DLD1 (cell line): ENCODE data around the gene CMYA5.
"Not testable (repeated sequence)": the region's sequence is repeated elsewhere in the genome, so short reads cannot be mapped to it uniquely, and the experiment has no call there.

Experiments
- in situ Hi-C: cut with HindIII; loops from 2 replicates; pipeline ENCODE4 v1.10.0; 2017; ENCODE audit warnings: low sequenced_read_pairs

The CMYA5 gene

DNA sequence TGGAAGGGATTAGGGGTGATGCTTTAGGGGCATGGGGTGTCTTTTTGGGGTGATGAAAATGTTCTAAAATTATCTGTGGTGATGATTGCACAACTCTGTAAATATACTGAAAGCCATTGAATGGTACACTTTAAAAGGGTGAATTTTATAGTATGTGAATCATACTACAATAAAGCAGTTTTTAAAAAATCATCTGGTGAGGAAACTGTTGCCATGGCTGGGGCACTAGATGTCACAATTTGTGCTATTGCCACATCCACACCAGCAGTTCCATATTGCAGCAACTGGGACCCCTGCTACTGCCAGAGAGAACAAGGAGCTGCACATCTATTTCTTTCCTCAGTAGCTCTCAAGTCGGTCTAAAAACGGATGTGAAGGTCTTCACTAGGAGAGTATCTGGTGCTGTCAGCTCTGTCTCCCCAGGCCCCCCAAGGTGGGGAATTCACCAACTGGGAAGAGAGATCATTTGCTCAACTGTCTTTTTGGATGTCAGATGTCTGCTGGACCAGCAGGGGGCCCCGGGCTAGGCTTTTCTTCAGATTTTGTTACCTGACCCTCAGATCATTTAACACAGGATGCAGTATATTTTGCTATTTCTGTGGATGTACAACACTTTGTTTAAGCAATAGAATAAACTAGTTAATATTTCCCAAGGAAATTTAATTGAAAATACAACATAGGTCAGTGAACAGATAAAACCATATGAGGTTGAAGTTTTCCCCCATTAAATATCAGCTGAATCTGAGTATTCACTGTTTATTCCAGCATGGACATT is 13.2 kb downstream of the CMYA5 start:
- in situ Hi-C loops: no loop called here

DNA sequence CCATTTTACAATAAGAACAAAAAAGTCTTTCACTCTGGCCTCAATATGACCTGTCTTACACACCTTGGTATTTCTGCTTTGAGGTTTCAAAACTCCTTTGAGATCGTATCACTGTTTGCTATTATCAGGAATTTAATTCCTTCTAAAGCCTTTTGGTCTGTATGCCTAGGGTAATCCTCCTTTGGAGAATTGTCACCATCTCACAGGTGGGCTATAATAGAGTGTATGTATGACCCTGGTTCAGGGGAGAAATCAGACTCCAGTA is 13.7 kb downstream of the CMYA5 start:
- in situ Hi-C loops: no loop called here

DNA sequence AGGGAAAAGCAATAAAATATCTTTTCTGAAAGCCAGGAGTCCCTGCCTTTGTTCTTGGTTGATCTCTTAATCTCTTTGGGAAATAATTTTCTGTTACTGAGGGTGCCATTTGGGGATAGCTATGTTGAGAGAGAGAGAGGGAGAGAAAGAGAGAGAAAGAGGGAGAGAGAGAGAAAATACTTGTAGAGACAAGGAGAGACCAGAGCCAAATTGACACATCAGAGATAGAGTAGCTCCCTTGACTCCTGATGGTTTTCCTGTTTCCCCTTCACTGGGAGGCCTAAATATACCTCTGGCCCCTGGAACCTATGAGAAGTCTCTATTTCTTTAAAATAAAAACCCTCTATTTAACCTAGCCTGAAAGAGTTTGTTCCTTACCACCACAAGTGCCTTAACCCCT is 14.9 kb downstream of the CMYA5 start:
- in situ Hi-C loops: no loop called here

DNA sequence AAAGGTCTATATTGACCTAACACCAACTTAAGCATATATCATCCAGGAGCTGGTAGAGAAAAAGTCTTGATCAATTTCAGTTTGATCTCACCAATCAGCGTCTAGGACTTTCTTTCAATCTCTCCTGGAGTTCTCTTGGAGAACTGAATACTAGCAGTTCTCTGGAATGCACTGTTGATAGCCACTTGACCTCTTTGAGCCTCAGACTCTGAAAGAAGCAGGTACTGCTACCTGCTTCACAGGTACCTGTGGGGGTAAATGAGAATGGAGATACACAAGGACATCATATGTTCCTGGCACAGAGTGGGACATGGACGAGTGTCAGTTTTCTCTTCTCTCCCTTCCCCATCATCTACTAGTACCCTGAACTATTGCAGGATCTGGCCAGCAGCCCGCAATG is 16.0 kb downstream of the CMYA5 start:
- in situ Hi-C loops: no loop called here

DNA sequence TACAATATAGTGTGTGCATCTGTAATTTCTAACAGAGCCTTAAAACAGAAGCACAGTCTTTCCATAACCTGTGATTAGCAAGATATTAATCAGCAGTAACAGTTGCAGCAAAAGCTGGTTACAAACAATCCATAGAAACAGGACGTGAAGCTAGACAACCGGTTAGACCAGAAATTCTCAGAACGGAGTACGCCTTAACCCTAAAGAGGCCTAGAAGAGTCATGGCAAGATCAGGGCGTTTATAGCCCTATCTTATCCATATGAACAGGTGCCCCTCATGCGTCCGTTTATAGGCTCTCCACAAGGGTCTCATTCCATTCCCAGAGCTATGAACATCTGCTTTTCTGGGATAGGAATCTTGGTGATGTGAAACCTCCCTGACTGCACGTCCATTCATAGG is 16.7 kb downstream of the CMYA5 start:
- in situ Hi-C loops: not testable (repeated sequence)

DNA sequence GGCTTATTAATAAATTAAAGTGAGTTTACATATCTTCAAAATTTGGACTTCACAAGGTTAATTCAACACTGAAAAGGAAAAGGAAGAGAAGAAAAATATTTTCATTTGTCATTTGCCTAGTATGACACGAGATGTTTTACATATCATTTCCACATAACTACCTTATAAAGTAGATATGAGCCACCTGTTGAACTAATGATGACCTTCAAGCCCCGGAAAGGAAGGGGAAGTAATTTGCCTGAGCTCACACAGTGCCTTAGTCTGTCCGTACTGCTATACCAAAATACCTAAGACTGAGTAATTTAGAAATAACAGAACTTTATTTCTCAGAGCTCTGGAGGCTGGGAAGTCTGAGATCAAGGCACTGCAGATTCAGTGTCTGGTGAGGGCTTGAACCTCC is 17.9 kb downstream of the CMYA5 start:
- in situ Hi-C loops: no loop called here

DNA sequence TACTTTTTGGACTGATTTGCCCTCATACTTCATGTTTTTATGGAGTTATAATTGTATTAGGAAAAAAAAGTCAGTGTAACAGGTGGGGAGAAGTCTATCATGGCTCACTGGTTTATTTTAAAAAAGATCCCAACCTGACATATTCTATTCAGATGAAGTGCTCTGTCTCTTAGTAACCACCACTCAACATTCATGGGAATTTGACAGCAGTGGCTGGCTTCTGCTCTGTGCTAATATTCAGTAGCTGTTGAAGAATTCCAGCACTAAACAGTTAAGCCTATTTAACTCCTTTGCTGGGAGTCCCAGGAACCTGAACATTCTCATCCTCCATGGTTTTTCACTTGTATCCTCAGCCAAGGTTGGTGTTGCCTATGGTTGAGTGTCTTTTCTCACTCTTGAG is 23.1 kb downstream of the CMYA5 start:
- in situ Hi-C loops: no loop called here

DNA sequence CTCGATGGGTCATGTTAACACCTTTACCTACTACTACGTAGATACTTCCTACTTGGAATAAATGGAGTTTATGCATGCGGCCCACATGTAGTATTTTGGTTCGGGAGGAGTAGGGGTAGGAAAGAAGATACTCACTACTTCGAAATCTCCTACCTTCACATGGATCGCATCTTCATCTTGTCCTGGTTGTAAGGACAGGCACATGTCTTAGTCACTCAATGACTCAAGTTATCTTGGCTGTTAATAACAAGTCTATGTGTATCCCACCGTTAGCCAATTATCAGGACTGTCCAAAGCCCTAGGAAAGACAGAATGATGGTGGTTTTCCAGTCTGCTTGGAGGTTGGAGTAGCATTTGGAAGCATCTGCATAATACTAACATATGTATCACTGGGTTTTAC is 24.1 kb downstream of the CMYA5 start:
- in situ Hi-C loops: no loop called here

DNA sequence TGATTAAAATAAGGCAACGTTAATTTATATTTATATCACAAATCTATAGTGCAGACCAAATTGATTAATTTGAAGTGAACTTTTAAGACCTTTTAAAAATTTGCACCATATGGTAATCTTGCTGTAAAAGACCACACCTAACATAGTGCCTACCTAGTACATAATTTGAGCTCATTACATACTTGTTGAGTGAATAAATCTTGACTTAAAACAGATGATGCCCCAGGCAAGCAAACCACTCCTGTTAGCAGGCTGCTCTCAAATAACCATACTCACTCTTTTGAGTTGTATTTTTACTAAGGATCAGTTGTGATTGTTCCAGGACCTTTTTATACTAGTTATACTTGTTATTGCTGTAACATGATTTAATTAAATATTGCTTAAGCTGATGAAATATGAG is 27.2 kb downstream of the CMYA5 start:
- in situ Hi-C loops: no loop called here

DNA sequence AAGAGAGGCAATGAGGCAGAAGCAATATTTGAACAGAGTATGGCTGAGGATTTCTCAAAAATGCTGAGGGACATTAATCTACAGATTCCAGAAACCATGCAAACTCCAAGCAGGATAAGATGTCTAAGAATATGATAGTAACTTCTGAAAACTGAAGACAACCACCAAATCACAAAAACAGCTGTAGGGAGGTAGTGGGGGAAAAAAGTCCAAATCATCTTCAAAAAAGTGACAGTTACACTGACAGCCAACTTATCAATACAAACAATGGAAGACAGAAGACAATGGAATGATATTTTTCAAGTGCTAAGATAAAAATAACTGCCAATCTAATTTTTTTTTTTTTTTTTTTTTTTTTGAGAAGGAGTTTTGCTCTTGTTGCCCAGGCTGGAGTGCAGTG is 30.5 kb downstream of the CMYA5 start:
- in situ Hi-C loops: no loop called here

DNA sequence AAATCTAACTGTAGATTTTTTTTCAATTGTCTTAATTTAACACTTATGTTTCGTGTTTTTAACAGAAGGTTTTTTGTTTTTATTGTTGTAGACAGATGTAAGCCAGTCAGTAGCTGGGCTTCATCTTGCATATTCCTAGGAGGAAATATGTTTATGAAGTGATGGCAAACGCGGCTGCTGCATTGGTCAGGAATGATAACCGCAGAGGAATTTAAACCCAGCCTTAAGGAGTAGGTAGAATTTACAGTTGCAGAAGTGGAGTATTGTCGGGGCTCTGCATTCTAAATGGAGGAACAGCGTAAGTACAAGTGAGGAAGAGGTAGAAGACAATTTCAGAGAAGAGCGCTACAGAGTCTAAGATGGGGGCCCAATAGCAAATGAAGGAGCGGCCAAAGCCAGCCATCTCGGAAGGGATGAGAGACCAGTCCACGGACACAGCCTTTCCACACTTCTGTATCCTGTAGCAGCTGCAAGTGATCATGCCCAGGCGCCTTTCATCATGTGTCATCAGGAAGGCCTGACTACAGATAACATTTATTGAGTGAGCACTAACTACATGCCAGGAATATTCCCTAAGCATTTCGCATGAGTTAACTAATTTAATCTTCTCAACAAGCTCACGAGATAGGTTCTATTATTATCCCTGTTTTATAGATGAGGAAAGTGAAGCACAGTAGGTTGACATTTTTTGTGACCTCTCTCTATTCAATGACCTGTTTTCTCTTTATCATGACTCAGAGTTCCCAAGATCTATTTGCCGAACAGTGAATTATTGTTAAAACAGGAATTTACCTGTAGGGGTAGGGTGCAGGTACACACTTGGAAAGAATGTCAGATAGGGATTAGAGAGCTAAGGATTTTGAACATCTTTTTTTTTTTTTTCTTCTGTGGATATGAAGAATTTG is 38.1 kb downstream of the CMYA5 start:
- in situ Hi-C loops: no loop called here

DNA sequence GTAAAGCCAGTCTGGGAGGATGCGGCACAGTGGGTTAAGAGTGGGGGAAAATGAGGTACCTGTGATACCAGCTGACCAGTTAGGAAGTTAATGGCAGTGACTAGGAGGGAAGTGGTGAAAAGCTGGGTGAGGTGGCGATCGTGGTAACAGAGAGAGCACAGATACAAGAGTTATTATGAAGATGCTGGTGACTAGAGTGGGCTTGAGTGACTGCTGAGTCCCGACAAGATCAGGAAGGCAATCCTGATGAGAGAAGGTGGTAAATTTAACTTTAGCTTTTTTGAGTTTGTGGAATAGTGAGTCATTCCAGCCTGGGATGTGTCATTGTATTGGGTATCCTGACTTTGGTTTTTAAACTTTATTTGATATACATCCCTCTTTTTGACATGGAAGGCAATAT is 38.8 kb downstream of the CMYA5 start:
- in situ Hi-C loops: no loop called here

DNA sequence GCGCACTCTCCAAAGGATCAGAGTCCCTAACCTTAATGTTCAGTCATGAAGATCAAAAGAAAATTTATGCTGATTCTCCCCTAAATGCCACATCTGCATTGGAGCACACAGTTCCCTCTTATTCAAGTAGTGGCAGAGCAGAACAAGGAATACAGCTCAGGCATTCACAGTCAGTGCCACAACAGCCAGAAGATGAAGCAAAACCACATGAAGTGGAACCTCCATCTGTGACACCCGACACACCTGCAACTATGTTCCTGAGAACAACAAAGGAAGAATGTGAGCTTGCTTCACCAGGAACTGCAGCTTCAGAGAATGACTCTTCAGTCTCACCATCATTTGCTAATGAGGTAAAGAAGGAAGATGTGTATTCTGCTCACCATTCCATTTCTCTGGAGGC is 40.0 kb downstream of the CMYA5 start:
- in situ Hi-C loops: no loop called here

DNA sequence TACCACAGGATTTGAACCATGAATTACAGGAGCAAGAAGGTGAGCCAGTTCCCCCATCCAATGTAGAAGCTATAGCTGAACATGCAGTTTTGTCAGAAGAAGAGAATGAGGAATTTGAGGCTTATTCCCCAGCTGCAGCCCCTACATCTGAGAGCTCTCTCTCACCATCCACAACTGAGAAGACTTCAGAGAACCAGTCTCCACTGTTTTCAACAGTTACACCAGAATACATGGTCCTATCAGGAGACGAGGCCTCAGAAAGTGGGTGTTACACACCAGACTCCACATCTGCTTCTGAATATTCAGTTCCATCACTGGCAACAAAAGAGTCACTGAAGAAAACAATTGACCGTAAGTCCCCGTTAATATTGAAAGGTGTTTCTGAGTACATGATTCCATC is 40.9 kb downstream of the CMYA5 start:
- in situ Hi-C loops: no loop called here

DNA sequence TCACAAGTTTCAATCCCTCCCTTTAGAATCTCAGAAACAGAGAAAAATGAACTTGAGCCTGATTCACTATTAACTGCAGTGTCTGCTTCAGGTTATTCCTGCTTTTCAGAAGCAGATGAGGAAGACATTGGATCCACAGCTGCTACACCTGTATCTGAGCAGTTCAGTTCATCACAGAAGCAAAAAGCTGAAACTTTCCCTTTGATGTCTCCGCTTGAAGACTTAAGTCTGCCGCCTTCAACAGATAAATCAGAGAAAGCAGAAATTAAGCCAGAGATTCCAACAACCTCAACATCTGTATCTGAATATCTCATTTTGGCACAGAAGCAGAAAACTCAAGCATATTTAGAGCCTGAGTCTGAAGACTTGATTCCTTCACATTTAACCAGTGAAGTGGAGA is 42.1 kb downstream of the CMYA5 start:
- in situ Hi-C loops: no loop called here

DNA sequence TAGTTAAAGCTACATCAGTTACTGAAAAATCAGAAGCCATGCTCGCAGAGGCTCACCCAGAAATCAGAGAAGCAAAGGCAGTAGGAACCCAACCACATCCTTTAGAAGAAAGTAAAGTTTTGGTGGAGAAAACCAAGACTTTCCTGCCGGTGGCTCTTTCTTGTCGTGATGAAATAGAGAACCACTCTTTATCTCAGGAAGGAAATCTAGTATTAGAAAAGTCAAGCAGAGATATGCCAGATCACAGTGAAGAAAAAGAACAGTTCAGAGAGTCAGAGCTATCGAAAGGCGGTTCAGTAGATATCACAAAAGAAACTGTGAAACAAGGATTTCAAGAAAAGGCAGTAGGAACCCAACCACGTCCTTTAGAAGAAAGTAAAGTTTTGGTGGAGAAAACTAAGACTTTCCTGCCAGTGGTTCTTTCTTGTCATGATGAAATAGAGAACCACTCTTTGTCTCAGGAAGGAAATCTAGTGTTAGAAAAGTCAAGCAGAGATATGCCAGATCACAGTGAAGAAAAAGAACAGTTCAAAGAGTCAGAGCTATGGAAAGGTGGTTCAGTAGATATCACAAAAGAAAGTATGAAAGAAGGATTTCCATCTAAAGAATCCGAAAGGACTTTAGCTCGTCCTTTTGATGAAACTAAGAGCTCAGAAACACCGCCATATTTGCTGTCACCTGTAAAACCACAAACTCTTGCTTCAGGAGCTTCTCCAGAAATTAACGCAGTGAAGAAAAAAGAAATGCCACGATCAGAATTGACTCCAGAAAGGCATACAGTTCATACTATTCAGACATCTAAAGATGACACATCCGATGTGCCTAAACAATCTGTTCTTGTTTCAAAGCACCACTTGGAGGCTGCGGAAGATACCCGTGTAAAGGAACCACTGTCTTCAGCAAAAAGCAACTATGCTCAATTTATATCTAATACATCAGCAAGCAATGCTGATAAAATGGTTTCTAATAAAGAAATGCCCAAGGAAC is 47.2 kb downstream of the CMYA5 start:
- in situ Hi-C loops: no loop called here

DNA sequence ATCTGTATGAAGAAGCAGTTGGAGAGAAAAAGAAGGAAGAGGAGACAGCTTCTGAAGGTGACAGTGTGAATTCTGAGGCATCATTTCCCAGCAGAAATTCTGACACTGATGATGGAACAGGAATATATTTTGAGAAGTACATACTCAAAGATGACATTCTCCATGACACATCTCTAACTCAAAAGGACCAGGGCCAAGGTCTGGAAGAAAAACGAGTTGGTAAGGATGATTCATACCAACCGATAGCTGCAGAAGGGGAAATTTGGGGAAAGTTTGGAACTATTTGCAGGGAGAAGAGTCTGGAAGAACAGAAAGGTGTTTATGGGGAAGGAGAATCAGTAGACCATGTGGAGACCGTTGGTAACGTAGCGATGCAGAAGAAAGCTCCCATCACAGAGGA is 48.7 kb downstream of the CMYA5 start:
- in situ Hi-C loops: no loop called here

DNA sequence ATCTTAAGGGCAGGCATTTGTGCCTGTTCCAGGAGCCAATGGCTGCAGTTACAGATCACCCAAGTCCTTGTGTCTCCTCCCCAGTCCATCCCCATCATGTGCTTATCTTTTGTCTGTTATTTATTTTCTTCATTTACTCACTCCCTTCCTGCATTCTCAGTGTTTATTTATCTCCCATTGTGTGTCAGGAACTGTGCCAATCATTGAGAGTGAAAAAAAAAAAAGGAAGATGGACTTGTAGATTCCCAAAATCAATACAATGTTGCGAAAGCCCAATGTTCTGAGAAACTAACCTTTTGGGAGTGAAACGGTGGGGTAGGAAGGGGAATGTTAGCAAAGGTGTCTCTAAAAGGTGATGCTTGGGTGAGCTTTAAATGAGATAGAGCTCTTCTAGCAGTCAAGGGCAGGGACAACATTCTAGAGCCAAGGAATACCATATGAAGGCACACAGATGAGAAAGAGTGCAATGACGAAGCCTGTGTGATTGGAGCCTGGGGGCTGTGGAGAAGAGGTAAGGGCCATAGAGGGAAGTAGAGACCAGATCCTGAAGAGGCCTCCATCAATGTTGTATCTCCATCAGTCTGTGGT is 53.0 kb downstream of the CMYA5 start:
- in situ Hi-C loops: no loop called here

DNA sequence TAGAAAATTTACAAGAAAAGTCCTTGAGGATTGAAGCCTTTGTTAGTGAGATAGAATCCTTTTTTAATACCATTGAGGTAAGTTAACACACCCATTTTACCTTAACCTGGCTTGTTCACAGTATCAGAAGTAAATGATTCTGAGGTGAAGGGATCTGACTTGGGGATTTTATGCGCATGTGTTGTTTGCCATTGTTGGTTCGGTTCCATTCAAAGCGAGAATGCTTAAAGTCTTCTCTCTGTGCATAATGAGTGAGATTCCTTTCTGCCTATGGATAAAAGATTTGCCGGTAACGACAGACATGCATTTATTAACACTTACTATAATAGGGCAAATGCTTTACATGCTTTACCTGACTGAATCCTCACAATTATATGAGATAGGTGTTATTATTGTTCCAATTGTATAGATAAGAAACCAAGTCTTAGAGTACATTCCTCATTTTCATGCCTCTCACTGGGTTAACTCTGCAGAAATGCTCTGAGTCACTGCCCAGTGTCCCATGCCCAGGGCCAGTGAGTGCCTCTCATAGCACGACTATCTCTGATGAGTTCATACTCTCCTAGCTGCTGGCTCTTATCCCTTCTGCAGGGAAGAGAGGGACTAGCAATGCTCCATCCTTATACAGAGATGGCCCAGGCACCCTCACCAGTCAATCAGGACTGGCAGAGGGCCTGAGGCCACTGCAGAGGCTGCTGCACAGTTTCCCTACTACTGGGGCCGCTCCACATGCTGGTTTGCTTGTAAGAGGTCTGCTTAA is 54.4 kb downstream of the CMYA5 start:
- in situ Hi-C loops: no loop called here

DNA sequence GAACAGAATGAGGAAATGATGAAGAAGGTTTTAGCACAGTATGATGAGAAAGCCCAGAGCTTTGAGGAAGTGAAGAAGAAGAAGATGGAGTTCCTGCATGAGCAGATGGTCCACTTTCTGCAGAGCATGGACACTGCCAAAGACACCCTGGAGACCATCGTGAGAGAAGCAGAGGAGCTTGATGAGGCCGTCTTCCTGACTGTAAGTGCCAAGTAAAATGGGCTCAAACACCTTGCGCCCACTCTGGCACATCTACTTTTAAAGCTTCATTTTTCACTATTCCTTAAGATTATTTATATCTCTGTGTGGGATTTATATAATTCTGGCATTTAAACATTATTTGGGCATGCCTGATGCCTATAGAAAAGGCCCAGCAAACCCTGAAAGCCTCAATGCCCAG is 55.6 kb downstream of the CMYA5 start:
- in situ Hi-C loops: loop anchor here (5.0 kb wide), 1 partner anchor 102 kb away; no protein-coding TSS in a partner anchor
